Peyer's patch (tissue), 4 donors: ENCODE results near the gene CSAD. TPM values are rescaled to one million over a fixed set of nuclear protein-coding genes. Genes with fewer than 3 reads are reported as not detected.

Experiments
- DNase-seq, 3 donors: peaks; one replicate each; pipeline ENCODE4 v3.0.0-alpha.2; 2017 to 2019
- H3K27ac ChIP-seq, 4 donors: fragments of 200-600 bp; sonication (generic); one replicate each; pipeline ENCODE4 v1.5.1; 2016 to 2019
- H3K27me3 ChIP-seq, 2 donors: fragments of 200-600 bp; sonication (generic); one replicate each; pipeline ENCODE4 v1.5.1; 2019
- H3K36me3 ChIP-seq, 3 donors: fragments of 200-600 bp; sonication (generic); one replicate each; pipeline ENCODE4 v1.5.1; 2016 to 2019
- H3K4me1 ChIP-seq, 4 donors: fragments of 200-600 bp; sonication (generic); one replicate each; pipeline ENCODE4 v1.5.1; 2016 to 2019
- H3K4me3 ChIP-seq, 4 donors: fragments of 200-600 bp; sonication (generic); 1 replicate in 3 of 4; 2 replicates in 1 of 4; pipeline ENCODE4 v1.5.1; 2016 to 2019; ENCODE audit warnings: mild to moderate bottlenecking in 1 of 4
- H3K9me3 ChIP-seq, 4 donors: fragments of 200-600 bp; sonication (generic); one replicate each; pipeline ENCODE4 v1.5.1; 2016 to 2019; ENCODE audit warnings: mild to moderate bottlenecking in 1 of 4
- POLR2A ChIP-seq, 2 donors: fragments of 450-650 bp; IDR thresholded peaks; one replicate each; pipeline ENCODE4 v1.5.1; 2017; ENCODE audit warnings: antibody characterized with exemption in 2 of 2, mild to moderate bottlenecking in 2 of 2, moderate library complexity in 2 of 2
- total RNA-seq, 4 donors: library from RNA; depleted of rRNA; stranded (reverse); fragments of >200 nt; gene quantifications; one replicate each; pipeline ENCODE4 v1.1.0, GENCODE V29; 2016
- TF ChIP-seq, protein P1 (sequence below), 6 experiments: fragments of 450-650 bp in 4 of 6; fragments of 200-600 bp in 2 of 6; sonication (generic) in 1 of 6; IDR thresholded peaks; one replicate each; pipeline ENCODE4 v1.5.1; 2017 to 2019; ENCODE audit warnings: antibody characterized with exemption in 6 of 6, mild to moderate bottlenecking in 3 of 6, moderate library complexity in 1 of 6

CSAD gene
- total RNA-seq, 4 donors from 2014 or later, result 36.1 to 154 (median 109) TPM

DNA sequence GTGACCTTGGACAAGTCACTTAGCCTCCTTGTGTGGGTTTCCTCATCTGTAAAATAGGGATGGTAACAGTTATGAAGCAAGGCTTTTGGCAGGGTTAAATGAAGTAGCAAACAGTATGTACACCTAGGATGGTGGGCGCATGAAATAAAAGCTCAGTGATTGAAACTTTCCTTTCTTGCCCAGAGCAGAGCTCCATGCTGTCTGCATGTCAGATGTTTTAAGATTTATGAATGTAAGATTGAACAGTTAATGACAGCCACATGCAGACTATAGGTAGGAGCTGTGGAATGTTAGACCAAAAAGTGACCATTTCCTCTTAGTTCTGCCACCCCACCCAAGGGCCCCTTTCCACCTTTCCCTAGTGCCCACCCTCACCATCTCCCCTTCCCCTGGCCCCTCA is 14.2 kb upstream of the CSAD start:
- no peaks in the 10 kb centered on the region for H3K9me3 ChIP-seq
- TF ChIP-seq POLR2A (IDR thresholded peaks at IDR 0.05), result no peak
- TF ChIP-seq, protein P1, sequence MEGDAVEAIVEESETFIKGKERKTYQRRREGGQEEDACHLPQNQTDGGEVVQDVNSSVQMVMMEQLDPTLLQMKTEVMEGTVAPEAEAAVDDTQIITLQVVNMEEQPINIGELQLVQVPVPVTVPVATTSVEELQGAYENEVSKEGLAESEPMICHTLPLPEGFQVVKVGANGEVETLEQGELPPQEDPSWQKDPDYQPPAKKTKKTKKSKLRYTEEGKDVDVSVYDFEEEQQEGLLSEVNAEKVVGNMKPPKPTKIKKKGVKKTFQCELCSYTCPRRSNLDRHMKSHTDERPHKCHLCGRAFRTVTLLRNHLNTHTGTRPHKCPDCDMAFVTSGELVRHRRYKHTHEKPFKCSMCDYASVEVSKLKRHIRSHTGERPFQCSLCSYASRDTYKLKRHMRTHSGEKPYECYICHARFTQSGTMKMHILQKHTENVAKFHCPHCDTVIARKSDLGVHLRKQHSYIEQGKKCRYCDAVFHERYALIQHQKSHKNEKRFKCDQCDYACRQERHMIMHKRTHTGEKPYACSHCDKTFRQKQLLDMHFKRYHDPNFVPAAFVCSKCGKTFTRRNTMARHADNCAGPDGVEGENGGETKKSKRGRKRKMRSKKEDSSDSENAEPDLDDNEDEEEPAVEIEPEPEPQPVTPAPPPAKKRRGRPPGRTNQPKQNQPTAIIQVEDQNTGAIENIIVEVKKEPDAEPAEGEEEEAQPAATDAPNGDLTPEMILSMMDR (IDR thresholded peaks at IDR 0.05), result no peak
- DNase-seq, result no peak
- H3K36me3 ChIP-seq, result peaks cover 0 to 10% (median 0%) of the 10 kb centered on the region in 3 donors
- H3K27ac ChIP-seq, result no peak overlapping the region
- peaks cover 0 to 23% (median 15%) of the 10 kb centered on the region in 4 donors for H3K4me1 ChIP-seq
- no peak overlapping the region for H3K4me3 ChIP-seq
- no peaks in the 10 kb centered on the region for H3K27me3 ChIP-seq

DNA sequence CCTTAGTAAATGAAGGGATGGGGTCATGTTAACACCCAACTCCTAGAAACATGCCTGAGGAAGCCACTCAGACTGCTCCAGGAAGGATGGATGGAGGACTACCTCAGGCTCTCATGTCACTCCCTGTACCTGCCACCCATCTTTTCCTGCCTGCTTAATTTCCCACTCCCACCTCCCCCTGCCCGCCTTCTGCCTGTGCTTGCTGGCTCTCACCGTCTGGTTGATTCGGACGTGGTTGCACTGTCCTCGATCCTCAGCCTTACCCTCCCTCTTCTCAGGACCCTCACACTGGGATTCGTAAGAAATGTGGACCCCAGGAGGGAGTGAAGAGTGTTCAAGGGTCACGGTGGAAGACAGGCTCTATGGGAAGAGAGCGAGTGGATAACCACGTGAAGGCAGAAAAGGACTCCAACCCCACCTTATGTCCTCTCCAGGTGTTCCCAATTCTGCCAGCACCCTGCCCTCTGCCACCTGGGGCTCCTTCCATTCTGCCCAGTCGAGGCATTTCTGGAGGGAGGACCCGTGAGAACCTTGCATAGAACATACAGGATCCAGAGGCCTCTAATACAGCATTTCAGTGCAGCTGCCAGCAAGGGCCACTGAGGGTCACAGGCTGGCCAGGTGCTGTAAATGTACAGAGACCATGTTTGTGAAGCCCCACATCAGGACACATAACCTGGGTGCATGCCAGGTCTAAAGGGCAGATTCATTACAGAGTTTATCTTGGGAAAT is 13.4 kb upstream of the CSAD start:
- TF ChIP-seq POLR2A (IDR thresholded peaks at IDR 0.05), result no peak
- TF ChIP-seq, protein P1 (IDR thresholded peaks at IDR 0.05), result no peak
- peaks cover 0 to 10% (median 0%) of the 10 kb centered on the region in 3 donors for H3K36me3 ChIP-seq

DNA sequence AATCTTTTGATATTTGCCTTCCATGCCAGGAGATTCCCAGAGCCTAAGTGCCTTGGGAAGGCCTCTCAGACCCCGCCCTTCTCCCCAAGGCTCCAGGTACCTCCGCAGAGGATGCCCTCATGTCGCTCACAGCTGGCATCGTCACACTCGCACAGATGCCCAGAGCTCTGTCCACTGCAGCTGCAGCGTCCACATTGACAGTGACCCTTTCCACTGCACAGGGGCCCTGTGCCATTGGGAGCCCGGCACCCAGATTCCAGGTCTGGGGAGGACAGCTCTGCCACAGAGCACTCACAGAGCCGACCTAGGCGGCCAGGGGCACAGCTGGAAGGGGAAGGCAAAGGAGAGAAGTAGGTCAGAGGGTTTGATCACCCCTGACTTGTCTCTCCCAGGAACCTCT is 12.3 kb upstream of the CSAD start:
- no peak for TF ChIP-seq POLR2A (IDR thresholded peaks at IDR 0.05)
- TF ChIP-seq, protein P1 (IDR thresholded peaks at IDR 0.05), result no peak
- Histone ChIP-seq H3K4me3 (no peak overlapping the region), H3K27ac (no peak overlapping the region), H3K27me3 (no peaks in the 10 kb centered on the region), H3K4me1 (peaks cover 0 to 16% (median under 1%) of the 10 kb centered on the region in 4 donors), H3K9me3 (no peaks in the 10 kb centered on the region), H3K36me3 (peaks cover 0 to 18% (median 0%) of the 10 kb centered on the region in 3 donors)
- DNase-seq, result peak in 1 of 3 donors; percentile 42

More for the DNA sequence above, 13.4 kb upstream of the CSAD start:
- no peaks in the 10 kb centered on the region for H3K27me3 ChIP-seq
- no peak overlapping the region for H3K4me3 ChIP-seq
- peak in 1 of 3 donors; percentile 41 for DNase-seq
- no peak overlapping the region for H3K27ac ChIP-seq
- H3K4me1 ChIP-seq, result peaks cover 0 to 25% (median 9%) of the 10 kb centered on the region in 4 donors
- no peaks in the 10 kb centered on the region for H3K9me3 ChIP-seq

DNA sequence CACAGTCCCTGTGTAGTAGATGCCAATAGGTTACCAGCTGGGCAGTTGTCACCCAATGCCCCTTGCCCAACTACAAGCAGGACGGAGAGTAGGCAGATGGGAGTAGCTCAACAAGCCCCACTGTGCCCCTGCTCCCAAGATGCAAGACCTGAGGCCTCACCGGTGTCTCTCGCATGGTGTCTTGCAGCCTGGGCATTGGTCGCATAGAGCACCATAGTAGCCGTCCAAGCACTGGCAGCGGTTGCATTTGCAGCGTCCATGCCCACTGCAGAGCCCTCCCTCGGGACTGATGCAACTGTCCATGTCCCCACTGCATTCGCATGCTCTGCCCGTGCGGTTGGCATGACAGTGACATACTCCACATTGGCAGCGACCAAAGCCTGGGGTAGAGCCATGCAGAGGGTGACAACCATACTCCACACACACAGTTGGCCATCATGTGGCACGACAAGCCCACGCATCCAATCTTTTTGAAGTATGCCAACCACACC is 11.9 kb upstream of the CSAD start:
- peak in 1 of 3 donors; percentile 43 for DNase-seq
- Histone ChIP-seq H3K36me3 (peaks cover 0 to 22% (median 0%) of the 10 kb centered on the region in 3 donors), H3K27ac (no peak overlapping the region), H3K9me3 (no peaks in the 10 kb centered on the region), H3K27me3 (no peaks in the 10 kb centered on the region), H3K4me3 (no peak overlapping the region), H3K4me1 (peaks cover 0 to 11% (median 0%) of the 10 kb centered on the region in 4 donors)
- no peak for TF ChIP-seq POLR2A (IDR thresholded peaks at IDR 0.05)
- TF ChIP-seq, protein P1 (IDR thresholded peaks at IDR 0.05), result no peak

DNA sequence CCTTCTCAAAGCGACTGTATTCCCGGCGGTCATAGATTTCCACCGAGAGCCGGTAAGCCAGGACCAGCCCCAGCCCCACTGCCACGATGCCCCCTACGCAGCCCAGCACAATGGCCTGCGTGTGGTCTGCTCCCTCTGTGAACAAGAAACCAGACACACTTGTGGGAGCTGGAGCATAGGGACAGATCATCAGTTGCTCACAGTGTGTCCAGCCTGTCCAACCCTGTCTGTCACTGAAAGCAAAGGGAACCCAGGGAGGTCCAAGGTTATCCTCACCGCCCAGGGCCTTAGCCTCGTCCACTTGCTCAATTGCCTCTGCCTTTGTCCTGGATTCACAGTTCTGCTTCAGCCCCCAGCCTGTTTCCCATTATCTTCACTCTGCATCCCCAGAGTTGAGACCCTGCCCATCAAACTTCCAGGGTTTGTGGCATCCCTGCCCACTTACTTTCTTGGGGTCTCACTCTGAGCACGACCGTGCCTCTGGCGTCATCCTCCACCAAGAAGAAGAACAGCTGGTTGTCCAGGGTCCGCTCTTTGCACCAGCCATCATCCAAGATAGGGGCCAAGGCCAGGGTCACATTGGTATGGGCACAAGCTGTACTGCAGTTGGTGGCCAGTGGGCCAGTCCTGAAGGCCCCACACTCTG is 11.3 kb upstream of the CSAD start:
- Histone ChIP-seq H3K4me3 (no peak overlapping the region), H3K4me1 (peaks cover 0 to 8% (median 0%) of the 10 kb centered on the region in 4 donors), H3K27me3 (no peaks in the 10 kb centered on the region), H3K36me3 (peaks cover 0 to 28% (median 0%) of the 10 kb centered on the region in 3 donors), H3K27ac (no peak overlapping the region), H3K9me3 (no peaks in the 10 kb centered on the region)
- DNase-seq, result peak in 1 of 3 donors; percentile 40
- TF ChIP-seq POLR2A (IDR thresholded peaks at IDR 0.05), result no peak
- TF ChIP-seq, protein P1 (IDR thresholded peaks at IDR 0.05), result no peak
